Stimulated activated CD4-positive, alpha-beta T cell treated with anti-CD3 and anti-CD28 coated beads, Interleukin-2, amount 100 ng/mL, for 4 hours (primary cell): ENCODE results near the gene USH2A.
"Not testable (repeated sequence)": the region's sequence is repeated elsewhere in the genome, so short reads cannot be mapped to it uniquely, and the experiment has no call there.

Experiments used
- DNase-seq: peaks from one replicate; pipeline ENCODE4 v3.0.0-alpha.2; 2020; ENCODE audit warnings: low read depth

USH2A gene

GRCh38 chr1:216193839-216194443 is 229.3 kb downstream of the USH2A start:
- DNase-seq, result no peak

GRCh38 chr1:216190438-216190837 is 232.8 kb downstream of the USH2A start:
- no peak for DNase-seq

DNA sequence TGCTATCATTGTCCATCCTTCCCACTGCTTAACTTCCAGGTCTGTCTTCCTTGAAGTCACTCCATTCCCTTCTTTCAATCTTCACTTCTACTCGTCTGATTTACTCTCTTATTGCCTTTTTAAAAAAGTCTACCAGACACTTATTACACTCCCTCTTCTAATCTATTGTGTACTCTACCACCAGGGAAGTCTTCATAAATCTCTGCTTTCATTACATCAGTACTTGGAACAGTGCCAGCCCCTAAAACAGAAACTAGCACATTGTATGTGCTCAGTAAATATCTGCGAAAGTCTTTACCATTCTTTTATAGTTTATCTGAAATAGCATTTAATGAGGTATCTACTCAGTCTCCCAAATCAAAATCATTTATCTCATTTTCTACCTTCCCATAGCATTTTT is 236.4 kb downstream of the USH2A start:
- DNase-seq, result no peak

- DNase-seq, result no peak
Observed at GRCh38 chr1:216186141-216186540, 237.1 kb downstream of the USH2A start.

- DNase-seq, result no peak
Observed at GRCh38 chr1:216184126-216184680, 239.0 kb downstream of the USH2A start.

- DNase-seq, result no peak
Observed at GRCh38 chr1:216183454-216183853, 239.8 kb downstream of the USH2A start.

DNA sequence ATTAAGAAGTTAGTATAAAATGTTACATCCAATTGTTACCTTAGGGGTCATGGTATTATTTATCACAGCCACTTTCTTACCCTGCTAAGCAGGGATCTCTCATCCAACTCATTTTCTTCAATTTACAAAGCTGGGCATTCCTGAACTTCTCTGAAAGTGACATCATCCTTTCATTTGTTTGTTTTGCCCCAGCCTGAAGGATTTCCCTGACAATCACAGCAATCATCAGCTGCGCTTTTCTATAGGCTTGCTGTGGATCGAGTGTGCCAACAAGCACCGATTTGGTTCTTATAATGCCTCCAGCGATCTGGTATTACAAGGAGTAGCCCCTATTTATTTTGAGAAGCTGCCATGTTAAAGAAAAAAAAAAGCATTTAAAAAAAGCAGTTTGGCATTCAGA is 240.2 kb downstream of the USH2A start:
- no peak for DNase-seq

DNA sequence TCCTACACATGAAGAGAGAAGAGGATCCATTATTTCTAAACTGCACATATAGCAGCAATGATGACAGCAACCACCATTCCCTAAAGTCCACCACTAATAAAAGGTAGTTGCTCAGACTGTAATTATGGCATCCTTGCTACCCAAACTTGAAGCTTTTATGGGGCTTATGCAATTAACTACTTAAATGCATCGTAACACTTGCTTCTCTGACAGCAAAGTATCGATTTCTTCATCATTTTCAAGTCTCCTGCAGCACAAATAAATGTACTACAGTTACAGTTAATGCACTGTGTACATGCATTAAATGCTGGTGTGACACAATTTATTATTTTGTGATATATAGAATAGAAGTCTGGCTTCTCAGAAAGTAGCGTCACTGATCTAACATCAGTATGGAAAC is 241.7 kb downstream of the USH2A start:
- DNase-seq, result no peak

DNA sequence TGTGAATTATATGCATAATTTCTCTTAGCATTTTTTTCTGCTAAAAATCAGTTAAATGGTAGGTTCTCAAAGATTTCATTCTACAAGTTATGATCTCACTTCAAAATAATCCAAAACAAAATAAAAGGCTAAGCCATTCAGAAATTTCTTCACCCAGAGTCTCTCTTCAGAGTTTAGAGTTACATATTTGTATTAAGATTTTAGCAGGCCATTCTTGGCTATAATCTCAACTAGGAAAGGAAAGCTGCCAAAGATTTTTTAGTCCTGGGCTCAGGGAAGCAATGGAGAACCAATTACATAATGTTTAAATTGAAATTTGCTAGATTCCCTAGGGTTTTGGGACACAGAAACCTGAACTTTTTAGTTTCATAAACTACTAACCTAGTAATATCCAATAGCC is 245.0 kb downstream of the USH2A start:
- DNase-seq, result no peak

GRCh38 chr1:216176970-216177369 is 246.3 kb downstream of the USH2A start:
- no peak for DNase-seq

DNA sequence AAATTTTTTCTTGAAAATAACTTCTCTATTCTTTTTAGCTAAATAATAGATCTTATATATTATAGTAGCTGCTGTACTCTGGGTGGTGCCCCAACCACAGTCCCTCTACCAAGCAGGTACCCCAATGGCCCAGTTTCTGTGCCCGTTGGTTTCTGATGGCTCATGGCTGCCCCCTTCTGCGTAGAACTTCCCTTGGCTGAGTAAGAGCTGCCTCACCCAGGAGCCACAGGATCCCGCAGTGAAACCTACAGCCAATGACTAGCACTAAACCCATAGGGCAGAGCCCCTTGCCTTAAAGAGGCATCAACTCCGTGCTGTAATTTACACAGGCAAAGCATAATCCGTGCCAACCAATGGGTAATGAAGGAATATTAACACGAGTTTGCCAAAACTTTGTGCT is 247.5 kb downstream of the USH2A start:
- DNase-seq, result no peak

DNA sequence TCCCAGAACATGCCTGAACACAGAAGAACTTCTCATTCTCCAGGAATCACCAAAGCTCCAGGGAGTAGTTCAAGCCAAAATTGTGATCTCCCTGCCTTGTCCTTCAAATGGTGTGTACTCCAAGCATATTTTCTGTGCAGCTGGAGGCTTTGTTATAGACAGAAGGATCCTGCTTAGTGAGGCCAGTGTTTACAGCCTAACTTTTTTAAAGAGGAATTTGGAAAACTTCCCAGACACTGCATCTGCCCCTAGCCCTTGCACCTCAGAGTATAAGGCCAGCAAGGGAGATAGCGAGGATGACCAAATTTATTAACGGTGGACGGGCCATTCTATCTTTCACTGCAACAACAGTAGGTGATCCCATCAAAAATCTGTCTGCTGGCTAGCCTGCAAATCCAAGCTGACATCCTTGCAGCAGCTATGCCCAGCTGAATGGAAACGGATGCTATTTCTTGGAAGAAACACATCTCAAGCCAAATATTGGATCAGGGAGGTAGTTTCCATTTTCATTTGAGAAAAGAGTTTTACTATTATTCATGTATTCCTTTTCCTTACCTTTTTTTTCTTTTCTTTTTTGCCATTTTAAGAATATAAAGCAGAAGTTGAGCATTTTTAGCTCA is 249.8 kb downstream of the USH2A start:
- DNase-seq, result no peak

GRCh38 chr1:216169351-216169750 is 253.9 kb downstream of the USH2A start:
- DNase-seq, result no peak

- DNase-seq, result no peak
Observed at GRCh38 chr1:216168546-216168945, 254.7 kb downstream of the USH2A start.

- no peak for DNase-seq
Observed at GRCh38 chr1:216154063-216154462, 269.2 kb downstream of the USH2A start.

DNA sequence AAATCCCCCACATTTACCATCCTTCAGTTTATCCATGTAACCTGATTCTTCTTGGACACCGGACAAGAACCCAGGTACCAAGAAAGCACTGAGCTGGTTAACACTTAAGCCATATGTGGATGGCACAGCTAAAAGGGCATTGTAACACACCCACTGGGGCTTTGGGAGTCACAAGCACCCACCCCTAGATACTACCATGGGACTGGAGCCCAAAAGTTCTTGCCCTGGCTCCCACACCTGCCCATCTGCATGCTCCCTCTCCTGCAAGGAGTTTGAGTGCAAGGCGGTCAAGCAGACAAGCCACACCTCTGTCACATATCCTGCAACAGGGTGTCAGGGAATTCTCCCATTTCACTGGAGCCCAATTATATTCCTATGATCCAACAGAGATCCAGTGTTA is 270.1 kb downstream of the USH2A start:
- DNase-seq, result no peak

DNA sequence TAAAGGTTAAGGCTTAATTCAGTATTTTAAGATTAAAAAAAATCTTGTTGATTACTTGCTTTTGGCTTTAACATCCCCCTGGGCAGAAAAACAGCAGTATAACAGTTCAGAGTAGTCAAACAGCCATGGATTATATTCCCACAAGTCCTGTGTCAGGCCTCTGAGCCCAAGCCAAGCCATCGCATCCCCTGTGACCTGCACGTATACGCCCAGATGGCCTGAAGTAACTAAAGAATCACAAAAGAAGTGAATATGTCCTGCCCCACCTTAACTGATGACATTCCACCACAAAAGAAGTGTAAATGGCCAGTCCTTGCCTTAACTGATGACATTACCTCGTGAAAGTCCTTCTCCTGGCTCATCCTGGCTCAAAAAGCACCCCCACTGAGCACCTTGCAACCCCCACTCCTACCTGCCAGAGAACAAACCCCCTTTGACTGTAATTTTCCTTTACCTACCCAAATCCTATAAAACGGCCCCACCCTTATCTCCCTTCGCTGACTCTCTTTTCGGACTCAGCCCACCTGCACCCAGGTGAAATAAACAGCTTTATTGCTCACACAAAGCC is 277.7 kb downstream of the USH2A start:
- DNase-seq, result not testable (repeated sequence)

GRCh38 chr1:216144661-216145450 is 278.4 kb downstream of the USH2A start:
- DNase-seq, result no peak

DNA sequence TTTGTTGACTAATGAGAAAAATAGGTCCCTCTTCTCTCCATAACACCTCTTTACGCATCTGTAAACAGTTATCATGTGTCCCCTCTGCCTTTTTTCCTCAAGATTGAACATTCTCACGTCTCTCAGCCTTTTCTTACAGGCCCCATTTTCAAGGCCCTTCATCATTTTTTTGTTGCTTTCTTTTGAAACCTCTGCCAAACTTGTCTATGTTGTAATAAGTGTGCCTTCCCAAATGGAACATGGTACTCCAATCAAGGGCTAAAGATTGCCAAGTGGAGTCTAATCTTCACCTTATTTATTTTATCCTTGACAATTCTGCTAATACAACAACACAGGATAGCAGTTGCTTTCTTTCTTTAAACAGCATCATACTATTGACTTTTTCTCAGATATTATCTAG is 280.3 kb downstream of the USH2A start:
- DNase-seq, result no peak

DNA sequence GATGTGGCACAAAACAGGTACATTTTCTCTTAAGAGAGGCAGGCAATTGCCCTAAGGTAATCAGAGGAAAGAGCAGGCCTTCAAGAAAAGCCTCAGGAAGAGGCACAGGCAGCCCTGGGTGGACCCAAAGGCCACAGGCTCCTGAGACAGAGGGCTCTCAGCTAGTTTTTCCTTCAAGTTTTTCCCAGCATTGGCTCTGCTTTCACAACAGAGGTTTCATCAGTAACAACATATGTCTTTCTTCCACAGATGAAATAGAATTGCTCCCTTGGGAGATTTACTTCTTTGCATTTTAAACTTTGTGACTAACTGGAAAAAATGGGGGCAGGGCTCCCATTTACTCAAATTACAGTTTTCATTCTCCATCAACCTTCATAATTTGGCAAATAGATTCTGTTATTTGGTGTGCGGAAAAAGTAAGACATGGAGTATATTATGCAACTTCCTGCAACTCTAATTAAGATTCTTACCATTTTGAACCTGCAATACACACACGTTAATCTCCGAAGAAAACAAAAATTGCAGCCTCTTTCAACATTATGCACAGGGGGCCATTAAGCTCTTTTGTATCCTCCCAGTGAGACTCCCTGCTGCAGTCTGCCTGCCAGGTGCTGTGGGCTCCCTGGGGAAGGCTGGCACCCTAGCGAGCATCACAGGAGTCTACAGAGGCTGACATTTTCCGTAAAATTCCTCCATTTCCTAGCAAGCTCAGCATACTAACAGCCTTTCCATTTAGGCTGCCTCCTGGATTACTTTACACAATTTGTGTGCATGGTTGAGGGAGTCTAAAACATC is 282.3 kb downstream of the USH2A start:
- DNase-seq, result no peak

- no peak for DNase-seq
Observed at GRCh38 chr1:216124192-216124781, 299.0 kb downstream of the USH2A start.
